ENCODE data around the gene LRRC28. TPM values are rescaled to one million over a fixed set of nuclear protein-coding genes. Genes with fewer than 3 reads are reported as not detected.

LRRC28 gene
- total and polyA plus RNA-seq, 4 donors, result 14.5 to 27.5 (median 19.7) TPM

DNA sequence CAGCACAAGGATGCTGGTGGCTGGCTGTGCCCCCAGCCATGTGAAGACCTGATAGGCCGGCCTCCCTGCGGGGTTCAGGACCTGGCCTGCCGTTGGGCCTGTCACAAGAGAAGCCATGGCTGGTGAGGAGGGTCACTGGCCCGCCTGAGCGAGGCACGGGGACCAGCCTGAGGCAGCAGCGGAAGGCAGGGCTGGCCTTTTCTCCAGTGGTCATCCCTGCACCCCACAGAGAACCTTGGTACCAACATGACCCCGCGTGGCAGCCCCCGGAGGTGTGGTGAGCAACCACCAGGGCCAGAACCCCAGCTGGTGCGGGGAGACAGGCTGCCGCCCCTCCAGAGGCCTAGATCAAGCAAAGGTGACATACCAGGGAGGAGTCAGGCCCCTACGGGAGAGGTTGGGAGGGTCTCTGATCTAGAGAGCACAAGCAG is 180.4 kb downstream of the LRRC28 start:
- no peak overlapping the region for H3K27ac ChIP-seq (ENCODE audit: low read depth in 1 of 2, low read length in 2 of 2)
- intact Hi-C loops (cut with DNase I), result no loop called here
- no peaks in the 10 kb centered on the region for H3K27me3 ChIP-seq (ENCODE audit: control insufficient read depth in 1 of 2, insufficient read depth in 2 of 2, low read length in 1 of 2)
- 97 to 98% methylated on average over 13 of the region's 13 CpGs for WGBS, 2 donors
- H3K36me3 ChIP-seq (ENCODE audit: control insufficient read depth in 1 of 2, insufficient read depth in 2 of 2, low read length in 1 of 2), result no peaks in the 10 kb centered on the region
- no peak overlapping the region for H3K4me3 ChIP-seq (ENCODE audit: low read length in 2 of 2)
- no peak for ATAC-seq (ENCODE audit: low FRiP score)
- peak; percentile 45 to 72 for DNase-seq
- H3K9me3 ChIP-seq (ENCODE audit: control insufficient read depth, low read length), result no peaks in the 10 kb centered on the region
- H3K4me1 ChIP-seq (ENCODE audit: control insufficient read depth in 1 of 2, insufficient read depth in 2 of 2, low read length in 2 of 2), result no peaks in the 10 kb centered on the region

DNA sequence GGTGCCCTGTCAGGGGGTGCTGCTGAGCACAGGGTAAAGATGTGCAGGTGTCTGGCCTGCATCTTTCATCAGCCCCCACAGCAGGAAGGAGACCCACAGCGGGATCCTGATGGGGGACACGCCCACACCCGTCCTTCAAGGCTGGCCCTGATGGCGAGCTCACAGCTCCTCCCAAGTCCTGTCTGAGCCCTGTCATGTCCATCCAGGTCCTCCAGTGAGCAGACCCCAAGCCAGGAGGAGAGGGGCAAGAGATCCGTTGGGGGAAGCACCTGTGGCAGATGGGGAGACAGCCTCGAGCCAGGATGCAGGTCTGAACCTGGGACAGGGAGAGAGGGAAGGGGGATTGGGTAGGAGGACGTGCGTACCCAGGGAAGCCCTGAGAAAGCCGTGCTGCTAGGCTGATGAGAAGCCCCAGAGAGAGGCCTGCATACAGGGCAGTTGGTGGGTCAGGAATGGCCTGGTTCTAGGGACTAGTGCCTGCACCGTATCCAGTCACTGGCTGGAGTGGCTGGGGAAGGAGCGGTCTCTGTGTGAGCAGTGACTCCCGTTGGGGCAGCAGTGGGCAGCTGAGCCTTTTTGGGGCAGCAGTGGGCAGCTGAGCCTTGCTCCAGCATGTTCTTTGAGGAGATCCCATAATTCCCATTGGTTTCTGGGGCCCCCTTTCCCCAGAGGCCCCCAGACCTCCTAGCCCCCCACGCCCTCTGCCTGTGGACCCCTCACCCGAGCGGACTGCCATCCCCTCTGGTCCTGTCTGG is 181.2 kb downstream of the LRRC28 start:
- H3K36me3 ChIP-seq (ENCODE audit: control insufficient read depth in 1 of 2, insufficient read depth in 2 of 2, low read length in 1 of 2), result no peaks in the 10 kb centered on the region
- H3K27ac ChIP-seq (ENCODE audit: low read depth in 1 of 2, low read length in 2 of 2), result no peak overlapping the region
- H3K27me3 ChIP-seq (ENCODE audit: control insufficient read depth in 1 of 2, insufficient read depth in 2 of 2, low read length in 1 of 2), result no peaks in the 10 kb centered on the region
- no peaks in the 10 kb centered on the region for H3K4me1 ChIP-seq (ENCODE audit: control insufficient read depth in 1 of 2, insufficient read depth in 2 of 2, low read length in 2 of 2)
- WGBS, 2 donors, result 96 to 97% methylated on average over 14 to 15 of the region's 15 CpGs
- intact Hi-C loops (cut with DNase I), result no loop called here
- DNase-seq (peak; percentile 37 to 63), ATAC-seq (ENCODE audit: low FRiP score) (no peak)
- no peak overlapping the region for H3K4me3 ChIP-seq (ENCODE audit: low read length in 2 of 2)
- no peaks in the 10 kb centered on the region for H3K9me3 ChIP-seq (ENCODE audit: control insufficient read depth, low read length)

DNA sequence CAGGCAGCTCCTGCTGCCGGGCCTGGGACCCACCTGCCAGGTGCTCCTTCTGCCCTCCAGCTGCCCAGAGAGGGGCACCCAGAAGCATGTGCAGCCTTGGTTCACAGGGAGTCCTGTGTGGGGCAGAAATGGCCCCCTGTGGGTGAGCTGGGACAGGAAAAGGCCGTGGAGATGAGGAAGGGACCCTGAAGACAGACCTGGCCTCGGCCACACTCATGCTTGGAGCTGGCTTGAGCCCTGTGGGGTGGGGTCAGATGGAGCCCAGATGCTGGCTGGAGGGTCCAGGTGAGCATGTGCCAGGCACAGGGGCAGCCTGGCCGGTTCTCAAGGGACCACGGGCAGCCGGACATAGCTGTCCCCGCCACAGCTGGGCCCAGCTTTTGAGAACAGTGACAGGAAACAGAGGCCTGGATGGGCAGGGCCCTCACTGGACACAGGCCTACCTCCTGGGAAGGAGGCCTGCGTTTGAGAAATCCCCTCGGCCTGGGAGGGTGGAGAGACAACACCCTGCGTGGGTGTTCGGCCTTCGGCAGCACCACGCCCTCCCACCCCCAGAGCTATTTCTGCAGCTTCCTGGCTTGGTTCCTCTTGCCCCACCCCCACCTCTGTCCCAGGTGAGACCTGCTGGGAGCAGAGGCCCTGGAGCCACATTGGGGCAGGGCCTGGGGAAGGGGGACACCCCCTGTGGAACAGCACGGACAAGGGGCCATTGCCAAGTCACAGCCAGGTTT is 181.9 kb downstream of the LRRC28 start:
- Histone ChIP-seq H3K27ac (ENCODE audit: low read depth in 1 of 2, low read length in 2 of 2) (no peak overlapping the region), H3K9me3 (ENCODE audit: control insufficient read depth, low read length) (no peaks in the 10 kb centered on the region), H3K4me3 (ENCODE audit: low read length in 2 of 2) (no peak overlapping the region), H3K4me1 (ENCODE audit: control insufficient read depth in 1 of 2, insufficient read depth in 2 of 2, low read length in 2 of 2) (no peaks in the 10 kb centered on the region), H3K27me3 (ENCODE audit: control insufficient read depth in 1 of 2, insufficient read depth in 2 of 2, low read length in 1 of 2) (no peaks in the 10 kb centered on the region), H3K36me3 (ENCODE audit: control insufficient read depth in 1 of 2, insufficient read depth in 2 of 2, low read length in 1 of 2) (no peaks in the 10 kb centered on the region)
- intact Hi-C loops (cut with DNase I), result no loop called here
- 80 to 81% methylated on average over 14 of the region's 14 CpGs for WGBS, 2 donors
- no peak for ATAC-seq (ENCODE audit: low FRiP score)
- DNase-seq, result peak; percentile 46 to 74

GRCh38 chr15:99433757-99434450 is 182.6 kb downstream of the LRRC28 start:
- Histone ChIP-seq H3K27ac (ENCODE audit: low read depth in 1 of 2, low read length in 2 of 2) (no peak overlapping the region), H3K9me3 (ENCODE audit: control insufficient read depth, low read length) (no peaks in the 10 kb centered on the region), H3K36me3 (ENCODE audit: control insufficient read depth in 1 of 2, insufficient read depth in 2 of 2, low read length in 1 of 2) (no peaks in the 10 kb centered on the region), H3K4me3 (ENCODE audit: low read length in 2 of 2) (no peak overlapping the region), H3K27me3 (ENCODE audit: control insufficient read depth in 1 of 2, insufficient read depth in 2 of 2, low read length in 1 of 2) (no peaks in the 10 kb centered on the region), H3K4me1 (ENCODE audit: control insufficient read depth in 1 of 2, insufficient read depth in 2 of 2, low read length in 2 of 2) (peaks cover 0 to 1% of the 10 kb centered on the region in 2 donors)
- DNase-seq (peak; percentile 32 to 54), ATAC-seq (ENCODE audit: low FRiP score) (no peak)
- 95% methylated on average over 21 of the region's 21 CpGs for WGBS, 2 donors
- intact Hi-C loops (cut with DNase I), result no loop called here

DNA sequence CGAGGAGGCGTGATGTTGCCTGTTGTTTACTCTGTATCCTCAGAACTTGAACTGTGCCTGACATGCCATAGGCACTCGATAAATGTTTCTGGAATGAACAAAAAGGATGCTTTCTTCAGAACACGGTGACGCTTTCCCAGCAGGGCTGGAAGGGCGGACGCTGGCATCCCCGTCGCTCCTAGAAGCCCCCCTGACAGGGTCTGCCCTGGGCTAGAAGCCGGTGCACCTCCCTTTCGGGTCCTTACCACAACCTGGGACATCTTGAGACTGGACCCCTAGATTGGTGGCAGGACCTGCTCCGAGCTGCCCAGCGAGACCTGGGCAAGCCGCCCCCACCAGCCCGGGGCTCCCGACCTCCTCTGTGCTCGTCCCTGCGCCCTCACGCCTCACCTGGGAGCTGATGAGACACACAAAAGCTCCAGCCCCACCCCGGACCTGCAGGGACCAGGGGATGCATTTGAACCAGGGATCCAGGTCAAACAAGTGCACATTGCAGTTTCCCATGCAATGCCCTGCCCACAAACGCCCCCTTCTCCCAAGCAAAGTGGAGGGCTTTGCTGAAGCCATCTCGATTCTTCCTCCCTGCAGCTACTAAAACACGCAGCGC is 183.3 kb downstream of the LRRC28 start:
- WGBS, 2 donors, result 86 to 91% methylated on average over 23 to 24 of the region's 24 CpGs

GRCh38 chr15:99435113-99435695 is 183.9 kb downstream of the LRRC28 start:
- H3K4me3 ChIP-seq (ENCODE audit: low read length in 2 of 2), result no peak overlapping the region
- 80 to 81% methylated on average over 19 to 20 of the region's 20 CpGs for WGBS, 2 donors
- ATAC-seq (ENCODE audit: low FRiP score) (no peak), DNase-seq (peak; percentile 42 to 70)
- no peak overlapping the region for H3K27ac ChIP-seq (ENCODE audit: low read depth in 1 of 2, low read length in 2 of 2)
- intact Hi-C loops (cut with DNase I), result no loop called here
- no peaks in the 10 kb centered on the region for H3K27me3 ChIP-seq (ENCODE audit: control insufficient read depth in 1 of 2, insufficient read depth in 2 of 2, low read length in 1 of 2)
- no peaks in the 10 kb centered on the region for H3K36me3 ChIP-seq (ENCODE audit: control insufficient read depth in 1 of 2, insufficient read depth in 2 of 2, low read length in 1 of 2)
- H3K4me1 ChIP-seq (ENCODE audit: control insufficient read depth in 1 of 2, insufficient read depth in 2 of 2, low read length in 2 of 2), result peaks cover 0 to 1% of the 10 kb centered on the region in 2 donors
- no peaks in the 10 kb centered on the region for H3K9me3 ChIP-seq (ENCODE audit: control insufficient read depth, low read length)

More for the DNA sequence above, 183.3 kb downstream of the LRRC28 start:
- peaks cover 0 to 1% of the 10 kb centered on the region in 2 donors for H3K4me1 ChIP-seq (ENCODE audit: control insufficient read depth in 1 of 2, insufficient read depth in 2 of 2, low read length in 2 of 2)
- intact Hi-C loops (cut with DNase I), result no loop called here
- ATAC-seq (ENCODE audit: low FRiP score) (no peak), DNase-seq (peak; percentile 26 to 40)
- H3K27ac ChIP-seq (ENCODE audit: low read depth in 1 of 2, low read length in 2 of 2), result no peak overlapping the region
- H3K4me3 ChIP-seq (ENCODE audit: low read length in 2 of 2), result no peak overlapping the region
- no peaks in the 10 kb centered on the region for H3K9me3 ChIP-seq (ENCODE audit: control insufficient read depth, low read length)
- no peaks in the 10 kb centered on the region for H3K27me3 ChIP-seq (ENCODE audit: control insufficient read depth in 1 of 2, insufficient read depth in 2 of 2, low read length in 1 of 2)
- no peaks in the 10 kb centered on the region for H3K36me3 ChIP-seq (ENCODE audit: control insufficient read depth in 1 of 2, insufficient read depth in 2 of 2, low read length in 1 of 2)

GRCh38 chr15:99435877-99436541 is 184.7 kb downstream of the LRRC28 start:
- no peaks in the 10 kb centered on the region for H3K27me3 ChIP-seq (ENCODE audit: control insufficient read depth in 1 of 2, insufficient read depth in 2 of 2, low read length in 1 of 2)
- no peak overlapping the region for H3K4me3 ChIP-seq (ENCODE audit: low read length in 2 of 2)
- WGBS, 2 donors, result 90 to 91% methylated on average over 10 of the region's 10 CpGs
- peak; percentile 37 to 62 for DNase-seq
- no peaks in the 10 kb centered on the region for H3K9me3 ChIP-seq (ENCODE audit: control insufficient read depth, low read length)
- intact Hi-C loops (cut with DNase I), result no loop called here
- no peak overlapping the region for H3K27ac ChIP-seq (ENCODE audit: low read depth in 1 of 2, low read length in 2 of 2)
- no peak for ATAC-seq (ENCODE audit: low FRiP score)
- peaks cover 0 to 1% of the 10 kb centered on the region in 2 donors for H3K4me1 ChIP-seq (ENCODE audit: control insufficient read depth in 1 of 2, insufficient read depth in 2 of 2, low read length in 2 of 2)
- no peaks in the 10 kb centered on the region for H3K36me3 ChIP-seq (ENCODE audit: control insufficient read depth in 1 of 2, insufficient read depth in 2 of 2, low read length in 1 of 2)

Measured in aorta (tissue), 5 donors.